DMS53 treated with DMSO at 0.1 percent for 48 hours (cell line): ENCODE measurements around the gene H1-8.

Experiments used
- DNase-seq: peaks from one replicate; lab custom pipeline; 2025; ENCODE audit not compliant: unreplicated experiment; lab: John Stamatoyannopoulos, UW

The H1-8 gene

DNA sequence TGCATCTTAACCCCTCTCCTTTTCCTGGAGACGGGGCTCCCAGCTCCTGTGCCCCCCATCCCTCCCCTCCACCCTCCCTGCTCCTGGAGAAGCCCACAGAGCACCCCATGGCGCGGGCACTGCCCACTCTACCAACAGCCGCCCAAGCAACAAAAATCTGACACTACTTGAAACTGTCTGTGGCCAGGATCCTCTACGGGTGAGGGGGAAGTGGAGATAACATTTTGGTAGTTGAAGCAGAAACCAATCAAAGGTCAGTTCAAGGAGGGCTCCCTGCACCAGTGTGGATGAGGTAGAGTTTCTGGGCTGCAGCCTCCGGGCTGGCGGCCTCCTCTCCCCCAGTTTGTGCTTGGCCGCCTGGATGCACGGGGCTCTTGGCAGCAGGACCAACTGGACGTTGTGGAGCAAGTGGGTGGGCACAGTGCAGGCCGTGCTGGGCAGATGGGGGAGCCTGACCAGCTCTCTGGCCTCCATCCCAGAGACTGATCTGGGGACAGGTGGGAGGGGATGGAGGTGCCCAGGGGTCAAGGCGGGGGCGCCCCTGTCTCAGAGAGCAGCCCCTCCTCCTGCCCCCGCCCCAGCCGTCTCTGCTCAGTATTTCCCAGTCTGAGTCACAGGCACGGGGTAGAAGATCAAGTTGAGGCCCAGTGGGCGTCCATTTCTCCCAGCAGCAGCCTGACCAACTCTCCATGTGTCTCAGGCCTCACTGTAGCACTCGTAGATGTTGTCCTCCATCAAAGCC lies 12.8 kb downstream of the H1-8 start:
- no peak for DNase-seq

DNA sequence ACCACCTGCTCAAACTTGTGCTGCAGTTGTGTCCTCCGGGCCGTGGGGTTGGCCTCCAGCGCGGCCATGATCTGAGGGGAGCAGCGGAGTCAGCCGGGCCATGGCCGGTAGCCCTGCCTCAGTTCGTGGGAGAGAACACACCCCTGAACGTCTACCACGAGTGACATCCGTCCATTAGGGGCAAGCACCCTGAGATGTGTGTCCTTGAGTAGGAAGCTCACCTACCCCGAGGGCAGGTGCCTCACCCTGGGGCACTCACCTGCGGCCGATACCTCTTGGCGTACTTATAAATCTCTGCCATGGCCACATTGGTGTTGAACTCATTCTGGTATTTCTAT lies 13.4 kb downstream of the H1-8 start:
- DNase-seq: no peak

DNA sequence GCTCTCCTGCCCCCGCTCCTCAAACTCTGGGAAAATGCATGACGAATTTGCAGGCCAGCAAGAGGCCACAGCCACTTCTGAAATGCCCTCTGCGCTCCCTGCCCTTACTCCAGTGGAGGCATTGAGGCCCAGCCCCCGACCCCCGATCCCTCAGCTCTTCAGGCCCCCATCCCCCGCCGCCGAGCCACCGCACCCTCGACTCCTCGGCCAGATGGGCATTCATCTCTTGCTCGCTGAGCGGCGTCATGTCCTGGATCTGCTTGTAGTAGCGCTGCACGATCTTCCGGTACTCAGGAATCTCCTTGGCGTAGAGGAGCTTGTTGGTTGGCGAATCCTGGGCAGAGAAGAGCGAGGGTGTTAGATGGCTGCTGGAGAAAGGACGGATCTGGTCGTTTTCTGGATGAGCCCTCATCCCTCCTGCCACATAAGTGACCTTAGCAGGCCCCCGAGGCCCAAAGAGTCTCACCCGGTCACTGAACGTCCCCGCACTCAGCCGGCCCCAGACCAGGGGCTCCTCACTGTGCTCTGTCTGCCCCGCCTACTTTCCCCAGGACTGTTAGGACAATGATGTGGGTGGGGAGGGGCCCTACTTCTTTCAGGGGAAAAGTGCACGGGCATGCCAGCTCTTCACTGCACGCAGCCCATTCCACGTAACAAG lies 14.0 kb downstream of the H1-8 start:
- DNase-seq: no peak

DNA sequence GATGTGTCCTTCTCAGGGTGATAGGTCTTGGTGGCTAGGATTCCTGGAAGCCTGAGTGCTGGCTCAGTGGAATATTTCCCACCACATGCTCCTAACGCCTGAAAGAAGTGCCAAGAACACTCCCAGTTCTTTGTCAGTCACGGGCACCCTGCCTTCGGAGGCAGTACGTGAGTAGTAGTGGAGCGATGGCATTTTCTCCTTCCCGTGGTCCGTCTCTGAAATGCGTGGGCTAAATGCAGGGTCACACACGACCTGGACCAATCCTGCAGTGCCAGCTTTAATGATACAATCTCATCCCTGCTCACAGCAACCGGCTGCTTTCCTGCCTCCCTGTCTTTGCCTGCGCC lies 14.5 kb downstream of the H1-8 start:
- no peak for DNase-seq

DNA sequence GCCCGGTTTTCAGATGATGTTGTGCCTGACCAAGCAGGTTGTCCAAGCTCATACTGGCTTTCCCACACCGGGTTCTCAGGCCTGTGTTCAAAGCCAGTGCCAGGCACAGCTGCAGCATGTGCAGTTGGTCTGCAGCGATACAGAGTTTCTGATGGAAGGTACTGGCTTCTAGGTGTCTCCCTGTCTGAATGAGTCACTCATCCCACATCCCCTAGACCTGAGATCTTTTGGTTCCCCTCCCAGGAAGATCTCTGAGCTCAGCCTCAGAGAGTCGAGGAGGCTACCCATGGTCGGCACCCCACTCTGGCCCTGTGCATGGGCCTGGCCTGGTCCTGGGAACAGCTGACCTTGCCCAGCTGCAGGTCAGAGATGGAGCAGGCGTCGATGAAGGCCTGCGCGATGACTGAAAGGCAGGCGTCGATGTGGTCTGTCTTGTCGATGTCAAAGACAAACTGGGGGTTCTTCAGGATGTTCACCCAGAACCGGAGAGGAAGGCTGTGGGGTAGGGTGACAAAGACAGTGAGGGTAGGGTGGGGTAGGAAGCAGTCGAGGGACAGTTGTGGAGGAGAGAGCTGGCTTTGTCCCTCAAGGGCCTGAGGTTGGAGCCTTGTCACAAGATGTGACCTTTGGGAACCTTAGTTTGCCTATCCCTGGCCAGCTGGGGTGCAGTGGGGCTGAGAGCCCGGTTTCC lies 15.3 kb downstream of the H1-8 start:
- no peak for DNase-seq

DNA sequence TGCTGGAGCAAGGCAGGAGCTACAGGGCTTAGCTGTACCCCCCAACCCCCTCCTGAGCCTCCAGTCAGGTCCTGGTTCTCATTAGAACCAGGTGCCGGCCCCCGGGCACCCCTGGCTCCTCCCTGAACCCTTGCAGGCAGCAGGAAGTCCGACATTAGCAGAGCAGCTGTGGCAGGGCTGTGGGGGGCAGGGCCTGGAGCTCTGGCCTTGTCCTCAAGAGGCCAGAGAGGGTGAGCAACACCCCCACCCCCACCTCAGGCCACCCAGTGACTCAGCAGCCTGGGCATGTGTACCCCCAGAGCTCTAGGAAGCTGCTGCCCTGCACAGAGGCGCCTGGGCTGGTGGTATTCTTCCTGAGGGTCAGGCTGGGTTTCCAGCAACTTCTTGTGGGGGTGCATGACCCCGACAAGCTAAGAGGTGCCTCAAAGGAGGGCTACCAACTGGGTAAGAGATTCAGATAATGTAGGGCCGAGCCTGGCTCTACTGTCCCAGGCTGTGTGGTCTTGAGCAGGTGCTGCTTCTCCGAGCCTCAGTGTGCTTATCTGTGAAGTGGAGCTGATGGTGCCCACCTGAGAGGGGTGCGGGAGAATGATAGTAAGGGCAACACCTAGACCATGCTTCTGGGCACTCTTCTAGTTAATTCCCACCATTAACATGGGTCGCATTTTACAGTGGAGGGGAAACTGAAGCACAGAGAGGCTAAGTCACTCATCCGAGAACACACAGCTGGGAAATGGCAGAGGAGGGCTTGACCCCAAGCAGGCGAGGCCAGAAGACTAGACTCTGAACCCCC lies 16.0 kb downstream of the H1-8 start:
- no peak for DNase-seq

DNA sequence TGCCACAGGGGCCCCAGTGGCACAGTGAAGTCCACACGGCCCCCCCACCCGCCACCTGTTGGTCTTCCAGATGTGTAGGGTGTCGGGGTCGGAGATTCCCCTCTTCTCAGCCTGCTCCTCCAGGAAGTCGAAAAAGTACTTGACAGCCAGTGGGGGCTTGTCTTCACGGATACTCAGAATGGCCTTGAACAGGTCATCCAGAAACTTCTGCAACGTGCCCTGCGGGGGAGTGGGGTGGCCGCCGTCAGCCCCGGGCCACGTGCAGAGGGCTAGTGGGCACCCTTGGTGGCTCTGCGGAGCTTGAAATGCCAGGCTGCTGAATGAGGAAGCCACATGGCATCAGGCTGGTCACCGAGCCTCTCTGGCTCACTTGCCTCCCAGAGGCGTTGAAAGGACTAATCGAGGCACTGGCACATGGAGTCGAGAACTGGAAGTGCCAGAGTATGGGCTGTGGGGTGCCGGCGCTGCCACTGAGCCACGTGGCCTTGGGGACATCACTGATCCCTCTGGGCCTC lies 16.6 kb downstream of the H1-8 start:
- no peak for DNase-seq

DNA sequence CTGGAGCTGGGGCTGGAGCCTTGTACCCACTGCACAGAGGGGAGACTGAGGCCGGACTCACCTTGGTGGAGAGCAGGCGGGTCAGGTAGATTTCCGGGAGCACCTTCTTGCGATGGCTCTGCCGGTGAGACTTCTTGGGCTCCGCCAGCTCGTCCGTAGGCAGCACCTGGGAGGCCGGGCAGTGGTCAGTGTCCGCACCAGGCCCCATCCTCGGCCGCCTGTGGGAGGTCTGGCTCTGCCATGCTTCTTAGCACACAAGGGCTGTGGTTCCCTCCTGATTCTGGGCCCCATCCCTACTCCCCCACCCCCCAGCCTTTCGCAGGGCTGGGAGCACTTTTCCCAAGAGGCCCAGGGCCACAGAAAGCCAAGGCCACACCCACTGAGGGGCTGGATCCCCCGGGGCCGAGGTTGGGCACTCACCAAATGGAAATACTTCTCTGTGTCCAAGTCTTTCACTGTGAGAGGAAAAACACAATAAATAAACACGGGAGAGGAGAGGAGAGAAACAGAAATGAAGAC lies 17.4 kb downstream of the H1-8 start:
- DNase-seq: no peak

DNA sequence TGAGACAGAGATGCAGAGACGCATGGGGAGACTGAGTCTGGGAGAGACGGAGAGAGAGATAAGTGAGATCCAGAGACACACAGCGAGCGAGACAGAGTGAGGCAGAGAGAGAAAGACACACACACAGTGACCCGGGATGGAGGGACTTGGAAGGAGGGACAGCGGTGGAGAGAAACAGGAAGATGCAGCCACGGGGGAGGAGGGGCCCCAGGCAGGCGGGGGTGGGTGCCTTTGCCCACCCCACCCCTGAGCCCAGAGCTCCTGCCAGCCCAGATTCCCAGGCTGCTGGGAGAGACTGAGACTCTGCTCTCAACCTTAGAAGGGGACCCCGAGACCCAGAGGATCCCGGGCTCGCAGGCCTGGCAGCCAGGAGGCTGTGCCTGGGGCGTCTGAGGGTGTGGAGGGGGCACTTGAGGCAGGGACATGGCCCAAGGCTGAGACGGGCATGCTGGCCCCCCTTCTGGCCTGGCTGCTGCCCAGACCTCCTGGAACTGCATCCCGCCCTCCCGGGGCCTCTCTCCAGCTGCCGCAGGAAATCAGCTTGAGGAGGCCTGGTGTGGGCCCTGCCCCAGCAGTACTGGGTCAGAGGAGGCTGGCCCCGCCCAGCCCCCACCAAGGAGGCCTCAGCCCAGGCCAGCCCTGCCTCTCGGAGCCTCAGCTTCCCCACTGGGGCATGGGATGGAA lies 18.1 kb downstream of the H1-8 start:
- no peak for DNase-seq

DNA sequence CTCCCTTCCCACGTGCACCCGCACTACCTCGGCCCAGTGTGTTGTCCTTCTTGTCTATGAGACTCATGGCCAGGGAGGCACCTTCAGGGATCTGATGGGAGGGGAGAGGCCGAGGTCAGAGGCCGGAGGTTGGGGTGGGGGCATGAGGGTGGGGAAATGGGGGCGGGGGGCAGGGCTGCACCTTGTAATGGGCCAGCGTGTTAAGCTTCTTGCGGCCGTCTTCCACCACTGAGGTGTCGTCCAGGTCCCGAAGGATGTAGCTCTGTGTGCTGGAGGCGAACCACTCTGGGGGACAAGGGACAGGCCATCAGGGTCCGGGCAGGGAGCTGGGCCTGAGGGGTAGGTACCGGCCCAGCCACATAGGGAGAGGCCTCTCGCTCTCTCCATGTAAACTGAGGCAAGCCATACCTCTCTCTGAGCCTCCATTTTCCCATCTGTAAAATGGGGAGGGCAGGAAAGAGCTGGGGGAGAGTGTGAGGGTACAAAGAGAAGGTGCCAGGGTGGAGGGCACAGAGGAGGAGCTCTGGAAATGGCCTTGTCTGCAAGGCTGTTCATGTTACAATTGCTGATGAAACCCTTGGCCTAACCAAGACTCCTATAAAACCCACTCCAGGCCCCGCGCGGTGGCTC lies 18.8 kb downstream of the H1-8 start:
- no peak for DNase-seq

DNA sequence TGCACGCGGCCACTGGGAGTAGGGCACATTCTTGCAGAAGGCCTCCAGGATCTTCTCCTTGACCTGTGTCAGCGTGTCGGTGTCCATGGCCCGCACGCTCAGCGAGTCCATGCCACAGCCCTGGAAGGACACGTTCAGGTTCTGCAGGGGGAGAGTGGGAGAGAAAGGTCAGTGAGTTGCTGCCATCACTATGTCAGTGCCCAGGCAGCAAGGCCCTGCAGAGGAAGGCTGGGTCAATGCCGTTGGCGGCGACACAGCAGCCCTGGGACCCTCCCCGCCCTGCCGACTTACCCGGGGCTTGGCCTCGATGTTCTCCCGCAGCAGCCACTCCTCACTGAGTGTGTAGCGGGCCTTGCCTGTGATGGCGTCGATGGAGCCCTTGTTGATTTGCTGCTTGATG lies 19.8 kb downstream of the H1-8 start:
- DNase-seq: no peak

DNA sequence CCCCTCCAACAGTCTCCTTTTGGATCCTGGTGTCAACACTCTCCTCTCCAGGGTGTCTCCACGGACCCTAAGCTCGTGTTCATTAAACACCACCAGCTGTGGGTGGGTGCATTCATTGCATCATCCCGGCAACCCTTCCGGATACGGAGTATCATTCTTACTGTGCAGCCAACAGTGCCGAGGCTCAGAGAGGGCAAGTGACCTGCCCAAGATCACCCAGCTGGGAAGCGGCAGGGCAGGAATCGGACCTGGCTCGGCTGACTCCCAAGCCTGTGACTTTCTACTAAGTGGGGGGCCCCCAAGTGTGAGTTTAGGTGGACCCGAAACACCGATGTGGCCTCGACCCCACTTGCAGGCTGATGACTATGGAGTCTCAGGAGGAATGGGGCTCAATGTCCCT lies 20.4 kb downstream of the H1-8 start:
- DNase-seq: no peak

DNA sequence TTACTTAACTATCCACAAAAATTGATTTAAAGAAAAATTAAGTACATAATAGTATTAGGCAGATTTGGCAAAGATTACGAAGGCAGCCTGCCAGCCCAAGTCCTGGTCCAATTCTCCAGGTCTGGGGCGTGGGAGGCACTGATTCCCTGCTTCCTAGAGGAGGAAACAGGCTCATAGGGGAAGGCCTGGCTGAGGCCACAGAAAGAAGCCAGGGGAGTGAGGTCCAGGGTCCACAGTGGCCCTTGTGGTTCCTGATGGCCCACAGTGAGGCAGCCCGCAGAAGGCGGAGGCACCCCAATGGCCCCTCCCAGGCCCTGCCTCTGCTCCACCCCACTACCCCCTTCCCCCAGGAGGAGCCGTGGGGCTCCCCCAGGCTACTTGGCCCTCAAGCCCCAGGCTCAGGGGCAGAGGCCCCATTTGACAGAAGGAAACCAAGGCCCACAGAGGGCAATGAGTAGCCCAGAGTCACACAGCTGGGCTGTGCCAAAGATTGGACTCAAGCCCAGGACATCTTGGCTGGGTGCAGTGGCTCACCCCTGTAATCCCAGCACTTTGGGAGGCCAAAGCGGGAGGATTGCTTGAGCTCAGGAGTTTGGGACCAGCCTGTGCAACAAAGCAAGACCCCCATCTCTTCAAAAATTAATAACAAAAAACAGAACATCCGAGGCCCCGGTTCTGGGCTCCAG lies 21.0 kb downstream of the H1-8 start:
- no peak for DNase-seq

DNA sequence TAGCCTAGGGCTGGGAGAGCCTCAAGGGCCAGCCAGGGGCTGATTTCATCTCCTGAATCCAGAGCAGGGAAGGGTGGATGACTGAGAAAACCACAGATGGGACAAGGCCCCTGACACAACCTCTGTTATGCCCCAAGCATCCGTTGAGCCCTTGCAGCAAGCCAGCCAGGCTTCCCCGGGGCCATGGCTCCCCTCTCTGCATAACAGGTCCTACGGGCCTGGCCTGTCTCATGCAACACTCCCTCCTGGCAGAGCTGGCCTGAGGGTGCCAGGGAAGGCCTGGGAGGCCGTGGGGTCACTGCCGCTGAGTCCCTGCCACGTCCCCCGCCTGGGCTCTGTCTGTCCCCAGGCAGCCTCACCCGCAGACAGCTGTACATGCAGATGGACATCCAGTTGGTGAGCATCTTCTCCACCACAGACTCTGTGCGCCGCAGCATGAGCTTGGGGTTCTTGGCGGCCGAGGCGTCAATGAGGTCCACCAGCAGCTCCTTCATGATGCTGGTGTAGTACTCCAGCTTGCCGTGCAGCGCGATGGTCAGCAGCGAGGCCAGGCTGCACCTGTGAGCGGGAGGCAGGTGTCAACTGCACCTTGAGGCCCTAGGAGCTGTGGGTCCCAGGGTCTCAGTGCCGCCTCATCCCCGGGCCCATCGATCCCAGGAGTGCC lies 22.1 kb downstream of the H1-8 start:
- DNase-seq: no peak

DNA sequence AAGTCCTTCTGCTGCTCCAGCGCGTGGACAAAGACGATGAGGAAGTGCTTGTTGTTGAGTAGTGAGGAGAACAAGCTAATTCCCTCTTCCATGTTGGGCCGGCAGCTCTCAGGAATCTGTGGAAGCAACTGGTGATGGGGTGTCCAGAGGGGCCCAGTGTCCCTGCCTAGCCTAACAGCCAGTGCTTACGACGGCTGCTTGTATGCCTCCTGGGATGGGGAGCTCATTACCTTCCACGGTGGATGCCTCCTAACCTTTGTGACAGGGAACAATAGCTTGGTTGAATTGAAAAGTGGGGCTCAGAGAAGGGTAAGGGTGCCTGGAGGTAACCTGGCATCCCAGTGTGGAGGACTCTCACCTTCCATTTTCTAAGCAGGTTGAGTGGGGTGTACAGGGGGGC lies 22.9 kb downstream of the H1-8 start:
- DNase-seq: no peak

DNA sequence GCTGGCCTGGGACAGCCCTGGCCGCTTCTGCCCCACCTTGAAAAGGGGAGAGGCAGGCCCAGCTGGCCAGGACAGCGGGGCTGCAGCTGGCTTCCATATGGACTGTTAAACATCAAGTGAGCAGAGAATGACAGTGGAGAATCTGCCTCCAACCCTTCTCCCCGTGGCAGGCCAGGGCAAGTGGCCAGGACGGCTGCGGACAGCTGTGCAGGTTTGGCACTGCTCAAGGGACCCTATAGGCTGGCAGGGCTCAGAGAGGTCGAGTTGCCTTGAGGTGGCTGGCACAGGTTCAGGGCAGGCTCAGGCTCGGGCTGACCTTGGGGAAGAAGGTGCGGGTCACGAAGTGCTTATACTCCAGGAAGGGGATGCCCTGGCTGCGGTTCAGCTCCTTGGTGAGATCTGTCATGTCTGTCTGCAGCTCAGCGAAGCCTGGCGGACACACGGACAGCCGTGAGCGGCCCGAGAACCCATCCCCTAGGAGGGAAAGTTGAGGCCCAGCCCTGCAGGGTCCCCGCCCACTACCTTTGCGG lies 24.3 kb downstream of the H1-8 start:
- no peak for DNase-seq

DNA sequence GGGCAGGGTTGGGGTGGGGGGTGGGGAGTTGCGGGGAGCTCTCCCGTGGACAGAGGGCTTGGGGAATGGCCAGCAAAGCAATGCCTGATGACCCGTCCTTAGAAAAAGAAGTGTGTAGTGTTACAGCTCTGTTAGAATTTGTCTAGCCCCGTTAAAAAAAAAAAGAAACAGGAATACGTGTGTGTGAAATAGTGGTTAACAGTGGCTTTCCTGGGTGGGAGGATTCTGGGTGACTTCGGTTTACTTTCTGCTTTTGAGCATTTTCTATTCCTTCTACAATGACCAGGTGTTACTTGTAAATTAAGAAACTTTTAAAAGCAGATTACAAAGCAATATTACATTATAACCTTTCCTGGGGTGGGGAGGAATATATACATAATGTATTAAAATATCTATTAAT lies 25.0 kb downstream of the H1-8 start:
- DNase-seq: no peak

DNA sequence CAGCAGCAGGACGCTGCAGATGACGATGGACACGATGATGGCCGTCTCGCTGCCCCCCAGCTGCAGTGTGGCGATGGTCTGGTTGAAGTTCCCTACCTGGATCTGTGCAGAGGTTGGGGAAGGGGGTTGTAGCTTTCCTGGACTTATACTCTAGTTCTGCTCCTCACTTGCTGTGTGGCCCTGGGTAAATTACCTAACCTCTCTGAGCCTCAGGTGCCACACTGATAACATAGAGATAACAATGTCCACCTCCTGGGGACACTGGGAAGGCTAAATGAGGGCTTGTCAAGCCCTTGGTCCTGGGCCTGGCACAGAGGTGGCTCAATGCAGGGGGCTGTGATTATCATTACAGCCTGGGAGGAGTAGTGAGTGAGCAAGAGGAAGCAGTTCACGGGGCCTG lies 26.9 kb downstream of the H1-8 start:
- no peak for DNase-seq
